Tibial artery (tissue), 4 donors: ENCODE data around the gene HSD17B7.
A peak's percentile ranks its signal among the peaks of the same experiment; 100 is the strongest.

Source experiments
- DNase-seq, 2 donors: peaks; one replicate each; pipeline ENCODE4 v3.0.0-alpha.2; 2019
- H3K27ac ChIP-seq, 2 donors: fragments of 200-600 bp; sonication (generic) in 1 of 2; 1 replicate in 1 of 2; 2 replicates in 1 of 2; pipeline ENCODE4 v1.5.1; 2018 to 2019; ENCODE audit warnings: mild to moderate bottlenecking in 1 of 2
- H3K27me3 ChIP-seq, 2 donors: fragments of 200-600 bp; sonication (generic) in 1 of 2; one replicate each; pipeline versions ENCODE4 v1.5.1 to v1.6.0; 2016 to 2019
- H3K36me3 ChIP-seq, 3 donors: fragments of 200-600 bp; sonication (generic) in 2 of 3; one replicate each; pipeline ENCODE4 v1.5.1; 2016 to 2019; ENCODE audit warnings: mild to moderate bottlenecking in 2 of 3
- H3K4me1 ChIP-seq, 4 donors: fragments of 200-600 bp; sonication (generic) in 2 of 4; 1 replicate in 3 of 4; 2 replicates in 1 of 4; pipeline ENCODE4 v1.5.1; 2016 to 2019
- H3K4me3 ChIP-seq, 2 donors: fragments of 200-600 bp; sonication (generic) in 1 of 2; 1 replicate in 1 of 2; 2 replicates in 1 of 2; pipeline ENCODE4 v1.5.1; 2018 to 2019; ENCODE audit warnings: mild to moderate bottlenecking in 2 of 2
- H3K9me3 ChIP-seq, 3 donors: fragments of 200-600 bp; sonication (generic) in 1 of 3; one replicate each; pipeline ENCODE4 v1.5.1; 2016 to 2019
- CTCF ChIP-seq, 2 experiments: fragments of 200-600 bp in 1 of 2; fragments of 450-650 bp in 1 of 2; IDR thresholded peaks; one replicate each; pipeline ENCODE4 v1.5.1; 2017 to 2019; ENCODE audit warnings: antibody characterized with exemption in 2 of 2, mild to moderate bottlenecking in 1 of 2, moderate library complexity in 1 of 2
- intact Hi-C: fragments of 100-400 bp; cut with DNase I; formaldehyde crosslinking; loops from one replicate; pipeline ENCODE4 v1.15.0; 2023; ENCODE audit warnings: low total_unique reads

The HSD17B7 gene

GRCh38 chr1:162840250-162840839 lies 49.8 kb downstream of the HSD17B7 start:
- TF ChIP-seq CTCF (IDR thresholded peaks at IDR 0.05): no peak
- H3K4me3 ChIP-seq: no peak overlapping the region
- H3K27me3 ChIP-seq: no peaks in the 10 kb centered on the region
- intact Hi-C loops: no loop called here
- no peaks in the 10 kb centered on the region for H3K4me1 ChIP-seq
- H3K27ac ChIP-seq: no peak overlapping the region
- no peaks in the 10 kb centered on the region for H3K36me3 ChIP-seq
- DNase-seq: no peak
- H3K9me3 ChIP-seq: peaks cover 0 to 15% (median 8%) of the 10 kb centered on the region in 3 donors

- intact Hi-C loops: no loop called here
- no peak for TF ChIP-seq CTCF (IDR thresholded peaks at IDR 0.05)
- H3K4me1 ChIP-seq: peaks cover 0 to 6% (median 4%) of the 10 kb centered on the region in 4 donors
- no peaks in the 10 kb centered on the region for H3K36me3 ChIP-seq
- DNase-seq: no peak
- no peak overlapping the region for H3K27ac ChIP-seq
- no peak overlapping the region for H3K4me3 ChIP-seq
- no peaks in the 10 kb centered on the region for H3K27me3 ChIP-seq
- peaks cover 0 to 3% (median 1%) of the 10 kb centered on the region in 3 donors for H3K9me3 ChIP-seq
These were observed 53.7 kb downstream of the HSD17B7 start for GRCh38 chr1:162844153-162844552.

- Histone ChIP-seq H3K36me3 (no peaks in the 10 kb centered on the region), H3K9me3 (no peaks in the 10 kb centered on the region), H3K4me1 (peaks cover 0 to 6% (median 4%) of the 10 kb centered on the region in 4 donors), H3K4me3 (no peak overlapping the region), H3K27ac (no peak overlapping the region), H3K27me3 (no peaks in the 10 kb centered on the region)
- intact Hi-C loops: no loop called here
- no peak for DNase-seq
- no peak for TF ChIP-seq CTCF (IDR thresholded peaks at IDR 0.05)
These were observed 56.0 kb downstream of the HSD17B7 start for GRCh38 chr1:162846256-162847212.

GRCh38 chr1:162847839-162848453 lies 57.4 kb downstream of the HSD17B7 start:
- peak; percentile 76 to 80 for DNase-seq
- Histone ChIP-seq H3K27me3 (no peaks in the 10 kb centered on the region), H3K4me3 (no peak overlapping the region), H3K4me1 (peaks cover 0 to 6% (median 4%) of the 10 kb centered on the region in 4 donors), H3K27ac (peak overlapping the region in 1 of 2 donors; percentile 25), H3K36me3 (no peaks in the 10 kb centered on the region), H3K9me3 (no peaks in the 10 kb centered on the region)
- peak; percentile 75 to 95 for TF ChIP-seq CTCF (IDR thresholded peaks at IDR 0.05)
- intact Hi-C loops: no loop called here

- TF ChIP-seq CTCF (IDR thresholded peaks at IDR 0.05): no peak
- Histone ChIP-seq H3K4me1 (peaks cover 0 to 6% (median 5%) of the 10 kb centered on the region in 4 donors), H3K9me3 (no peaks in the 10 kb centered on the region), H3K27ac (no peak overlapping the region), H3K27me3 (no peaks in the 10 kb centered on the region), H3K4me3 (no peak overlapping the region), H3K36me3 (no peaks in the 10 kb centered on the region)
- DNase-seq: no peak
- intact Hi-C loops: loop anchor here (5.0 kb wide), 1 partner anchor 468 kb away; no protein-coding TSS in a partner anchor
These were observed 59.2 kb downstream of the HSD17B7 start for GRCh38 chr1:162849711-162850110.
